Measurements from ENCODE around the gene TACC3. TPM values are rescaled to one million over a fixed set of nuclear protein-coding genes. Genes with fewer than 3 reads are reported as not detected.

The TACC3 gene
- total RNA-seq, 2 donors from 2014 or later: 20.6 to 99.7 TPM

- intact Hi-C loops (cut with DNase I): no loop called here
- H3K9me3 ChIP-seq: no peaks in the 10 kb centered on the region
- no peak for TF ChIP-seq CTCF (IDR thresholded peaks at IDR 0.05)
- peaks cover 4% of the 10 kb centered on the region for H3K4me1 ChIP-seq
- H3K4me3 ChIP-seq: peak overlapping the region; percentile 13
- peak; percentile 45 for DNase-seq
- no peaks in the 10 kb centered on the region for H3K36me3 ChIP-seq
- peaks cover 50% of the 10 kb centered on the region for H3K27me3 ChIP-seq
- no peak overlapping the region for H3K27ac ChIP-seq
- no peak overlapping the region for H3K9ac ChIP-seq (ENCODE audit: low read depth in 2 of 2, low read length in 2 of 2)
Observed at GRCh38 chr4:1767770-1768366, 46.5 kb downstream of the TACC3 start.

- Histone ChIP-seq H3K4me1 (peaks cover 4% of the 10 kb centered on the region), H3K36me3 (no peaks in the 10 kb centered on the region), H3K27me3 (peaks cover 46% of the 10 kb centered on the region), H3K9me3 (no peaks in the 10 kb centered on the region), H3K4me3 (no peak overlapping the region), H3K9ac (ENCODE audit: low read depth in 2 of 2, low read length in 2 of 2) (no peak overlapping the region), H3K27ac (no peak overlapping the region)
- DNase-seq: no peak
- intact Hi-C loops (cut with DNase I): no loop called here
- no peak for TF ChIP-seq CTCF (IDR thresholded peaks at IDR 0.05)
Observed at GRCh38 chr4:1768367-1769034, 47.2 kb downstream of the TACC3 start.

- no peak for DNase-seq
- intact Hi-C loops (cut with DNase I): no loop called here
- H3K9me3 ChIP-seq: no peaks in the 10 kb centered on the region
- no peak overlapping the region for H3K27ac ChIP-seq
- no peak overlapping the region for H3K9ac ChIP-seq (ENCODE audit: low read depth in 2 of 2, low read length in 2 of 2)
- peaks cover 35% of the 10 kb centered on the region for H3K27me3 ChIP-seq
- H3K36me3 ChIP-seq: no peaks in the 10 kb centered on the region
- H3K4me3 ChIP-seq: no peak overlapping the region
- no peak for TF ChIP-seq CTCF (IDR thresholded peaks at IDR 0.05)
- no peaks in the 10 kb centered on the region for H3K4me1 ChIP-seq
Observed at GRCh38 chr4:1769692-1770091, 48.4 kb downstream of the TACC3 start.

- H3K9ac ChIP-seq (ENCODE audit: low read depth in 2 of 2, low read length in 2 of 2): no peak overlapping the region
- no peaks in the 10 kb centered on the region for H3K36me3 ChIP-seq
- H3K27ac ChIP-seq: no peak overlapping the region
- no peaks in the 10 kb centered on the region for H3K9me3 ChIP-seq
- intact Hi-C loops (cut with DNase I): no loop called here
- no peak for TF ChIP-seq CTCF (IDR thresholded peaks at IDR 0.05)
- DNase-seq: no peak
- no peaks in the 10 kb centered on the region for H3K4me1 ChIP-seq
- H3K4me3 ChIP-seq: no peak overlapping the region
- H3K27me3 ChIP-seq: peaks cover 30% of the 10 kb centered on the region
Observed at GRCh38 chr4:1770245-1770644, 48.9 kb downstream of the TACC3 start.

GRCh38 chr4:1770791-1771231 is 49.5 kb downstream of the TACC3 start:
- intact Hi-C loops (cut with DNase I): no loop called here
- H3K27me3 ChIP-seq: peaks cover 30% of the 10 kb centered on the region
- H3K27ac ChIP-seq: no peak overlapping the region
- H3K36me3 ChIP-seq: no peaks in the 10 kb centered on the region
- no peak overlapping the region for H3K4me3 ChIP-seq
- no peaks in the 10 kb centered on the region for H3K4me1 ChIP-seq
- H3K9ac ChIP-seq (ENCODE audit: low read depth in 2 of 2, low read length in 2 of 2): no peak overlapping the region
- no peak for DNase-seq
- no peaks in the 10 kb centered on the region for H3K9me3 ChIP-seq
- no peak for TF ChIP-seq CTCF (IDR thresholded peaks at IDR 0.05)
